Measurements from ENCODE around the gene AGO4. TPM values are rescaled to one million over a fixed set of nuclear protein-coding genes. Genes with fewer than 3 reads are reported as not detected.
"Not testable (repeated sequence)": the region's sequence is repeated elsewhere in the genome, so short reads cannot be mapped to it uniquely, and the experiment has no call there.

The AGO4 gene
- 10 to 100 TPM in 2 of 6 donors, 1 to 10 TPM in 4; 6.9 to 13.2 (median 8.7) TPM for polyA plus RNA-seq (ENCODE audit: low read depth in 6 of 6)

GRCh38 chr1:35807614-35808449 is at the start of gene AGO4:
Gene AGO4, plus strand, starts transcription at chr1:35808016. Its CDS starts 401 bp downstream, at chr1:35808417.
- H3K4me1 Mint-ChIP-seq, result peaks cover 31 to 53% (median 47%) of the 10 kb centered on the region in 3 donors
- peak within 1 kb of the TSS; percentile 79 to 94 (median 90) for H3K27ac Mint-ChIP-seq
- peak within 1 kb of the TSS; percentile 83 to 96 (median 94) for H3K4me3 Mint-ChIP-seq
- H3K36me3 Mint-ChIP-seq, result no peaks in the 10 kb centered on the region
- H3K9me3 Mint-ChIP-seq, result peaks cover 0 to 2% (median 0%) of the 10 kb centered on the region in 7 donors
- peak; percentile 53 to 56 for ATAC-seq (ENCODE audit: low read depth in 2 of 2)
- H3K27me3 Mint-ChIP-seq, result no peaks in the 10 kb centered on the region
- DNase-seq, result peak; percentile 22

- ATAC-seq (ENCODE audit: low read depth in 2 of 2), result no peak
- Mint-ChIP-seq H3K27me3 (no peaks in the 10 kb centered on the region), H3K9me3 (no peaks in the 10 kb centered on the region), H3K36me3 (no peaks in the 10 kb centered on the region), H3K4me1 (no peaks in the 10 kb centered on the region), H3K27ac (peak overlapping the region in 2 of 6 donors; percentile 12 to 91), H3K4me3 (no peak overlapping the region)
- no peak for DNase-seq
These were observed 45.7 kb upstream of the AGO4 start for GRCh38 chr1:35762141-35762540.

- no peak for DNase-seq
- H3K27me3 Mint-ChIP-seq, result no peaks in the 10 kb centered on the region
- H3K4me1 Mint-ChIP-seq, result no peaks in the 10 kb centered on the region
- no peaks in the 10 kb centered on the region for H3K9me3 Mint-ChIP-seq
- no peak overlapping the region for H3K4me3 Mint-ChIP-seq
- ATAC-seq (ENCODE audit: low read depth in 2 of 2), result no peak
- H3K36me3 Mint-ChIP-seq, result no peaks in the 10 kb centered on the region
- no peak overlapping the region for H3K27ac Mint-ChIP-seq
These were observed 44.6 kb upstream of the AGO4 start for GRCh38 chr1:35763201-35763600.

- H3K4me1 Mint-ChIP-seq, result peaks cover 0 to 8% (median 3%) of the 10 kb centered on the region in 3 donors
- H3K36me3 Mint-ChIP-seq, result no peaks in the 10 kb centered on the region
- H3K27me3 Mint-ChIP-seq, result no peaks in the 10 kb centered on the region
- ATAC-seq (ENCODE audit: low read depth in 2 of 2), result no peak
- no peaks in the 10 kb centered on the region for H3K9me3 Mint-ChIP-seq
- no peak overlapping the region for H3K4me3 Mint-ChIP-seq
- peak overlapping the region in 1 of 6 donors; percentile 76 for H3K27ac Mint-ChIP-seq
- DNase-seq, result no peak
These were observed 43.5 kb upstream of the AGO4 start for GRCh38 chr1:35764283-35764682.

- ATAC-seq (ENCODE audit: low read depth in 2 of 2) (no peak), DNase-seq (no peak)
- peak overlapping the region; percentile 81 to 99 (median 91) for H3K4me3 Mint-ChIP-seq
- peaks cover 0 to 13% (median 9%) of the 10 kb centered on the region in 3 donors for H3K4me1 Mint-ChIP-seq
- peak overlapping the region in 4 of 6 donors; percentile 20 to 91 (median 52) for H3K27ac Mint-ChIP-seq
- H3K27me3 Mint-ChIP-seq, result no peaks in the 10 kb centered on the region
- H3K36me3 Mint-ChIP-seq, result no peaks in the 10 kb centered on the region
- H3K9me3 Mint-ChIP-seq, result no peaks in the 10 kb centered on the region
These were observed 39.2 kb upstream of the AGO4 start for GRCh38 chr1:35768350-35769187.

GRCh38 chr1:35769188-35769758 is 38.5 kb upstream of the AGO4 start:
- Mint-ChIP-seq H3K36me3 (no peaks in the 10 kb centered on the region), H3K27ac (peak overlapping the region in 5 of 6 donors; percentile 22 to 91 (median 68)), H3K9me3 (no peaks in the 10 kb centered on the region), H3K4me3 (peak overlapping the region; percentile 86 to 100 (median 94)), H3K27me3 (no peaks in the 10 kb centered on the region), H3K4me1 (peaks cover 0 to 13% (median 9%) of the 10 kb centered on the region in 3 donors)
- ATAC-seq (ENCODE audit: low read depth in 2 of 2) (peak; percentile 75 to 78), DNase-seq (peak; percentile 76)

GRCh38 chr1:35773711-35774110 is 34.1 kb upstream of the AGO4 start:
- H3K9me3 Mint-ChIP-seq, result no peaks in the 10 kb centered on the region
- no peak overlapping the region for H3K27ac Mint-ChIP-seq
- DNase-seq (no peak), ATAC-seq (ENCODE audit: low read depth in 2 of 2) (no peak)
- no peaks in the 10 kb centered on the region for H3K36me3 Mint-ChIP-seq
- H3K27me3 Mint-ChIP-seq, result no peaks in the 10 kb centered on the region
- peaks cover 0 to 17% (median 11%) of the 10 kb centered on the region in 3 donors for H3K4me1 Mint-ChIP-seq
- H3K4me3 Mint-ChIP-seq, result no peak overlapping the region

- not testable (repeated sequence) for H3K4me3 Mint-ChIP-seq; H3K27me3 Mint-ChIP-seq; ATAC-seq (ENCODE audit: low read depth in 2 of 2); DNase-seq; H3K27ac Mint-ChIP-seq; H3K36me3 Mint-ChIP-seq; H3K9me3 Mint-ChIP-seq
- peaks cover 0 to 11% (median 4%) of the 10 kb centered on the region in 3 donors for H3K4me1 Mint-ChIP-seq
These were observed 31.6 kb upstream of the AGO4 start for GRCh38 chr1:35776172-35776571.

GRCh38 chr1:35777109-35777508 is 30.7 kb upstream of the AGO4 start:
- Mint-ChIP-seq H3K27ac (peak overlapping the region in 1 of 6 donors; percentile 35), H3K27me3 (no peaks in the 10 kb centered on the region), H3K36me3 (no peaks in the 10 kb centered on the region), H3K4me1 (peaks cover 0 to 11% (median 4%) of the 10 kb centered on the region in 3 donors), H3K4me3 (no peak overlapping the region), H3K9me3 (no peaks in the 10 kb centered on the region)
- ATAC-seq (ENCODE audit: low read depth in 2 of 2), result no peak
- no peak for DNase-seq

- peak overlapping the region in 2 of 6 donors; percentile 8 for H3K27ac Mint-ChIP-seq
- no peaks in the 10 kb centered on the region for H3K27me3 Mint-ChIP-seq
- peaks cover 0 to 5% (median 0%) of the 10 kb centered on the region in 3 donors for H3K4me1 Mint-ChIP-seq
- ATAC-seq (ENCODE audit: low read depth in 2 of 2) (no peak), DNase-seq (no peak)
- H3K36me3 Mint-ChIP-seq, result no peaks in the 10 kb centered on the region
- no peak overlapping the region for H3K4me3 Mint-ChIP-seq
- H3K9me3 Mint-ChIP-seq, result no peaks in the 10 kb centered on the region
These were observed 24.7 kb upstream of the AGO4 start for GRCh38 chr1:35783055-35783583.

GRCh38 chr1:35784364-35784763 is 23.5 kb upstream of the AGO4 start:
- not testable (repeated sequence) for DNase-seq; H3K4me3 Mint-ChIP-seq; H3K4me1 Mint-ChIP-seq; ATAC-seq (ENCODE audit: low read depth in 2 of 2); H3K27ac Mint-ChIP-seq; H3K36me3 Mint-ChIP-seq; H3K27me3 Mint-ChIP-seq; H3K9me3 Mint-ChIP-seq

- ATAC-seq (ENCODE audit: low read depth in 2 of 2) (no peak), DNase-seq (no peak)
- Mint-ChIP-seq H3K27ac (no peak overlapping the region), H3K9me3 (no peaks in the 10 kb centered on the region), H3K4me3 (no peak overlapping the region), H3K4me1 (no peaks in the 10 kb centered on the region), H3K36me3 (no peaks in the 10 kb centered on the region), H3K27me3 (no peaks in the 10 kb centered on the region)
These were observed 19.7 kb upstream of the AGO4 start for GRCh38 chr1:35788139-35788538.

GRCh38 chr1:35790670-35791069 is 17.1 kb upstream of the AGO4 start:
- Mint-ChIP-seq H3K4me3 (no peak overlapping the region), H3K9me3 (no peaks in the 10 kb centered on the region), H3K27me3 (no peaks in the 10 kb centered on the region), H3K27ac (no peak overlapping the region), H3K36me3 (no peaks in the 10 kb centered on the region), H3K4me1 (peaks cover 0 to 5% (median 0%) of the 10 kb centered on the region in 3 donors)
- no peak for DNase-seq
- no peak for ATAC-seq (ENCODE audit: low read depth in 2 of 2)

All from naive B cell (primary cell).